ENCODE results near the gene CDH5.

CDH5 gene

GRCh38 chr16:66416939-66417700, 50.6 kb downstream of the CDH5 start:
- no peak overlapping the region for H3K4me3 ChIP-seq (replicated peaks; ENCODE audit: low read depth, low read length)
- TF ChIP-seq CTCF (IDR thresholded peaks at IDR 0.05; ENCODE audit: low read depth, low read length, missing control alignments), result no peak
- DNase-seq (ENCODE audit: extremely low read depth, low read depth), result no peak

GRCh38 chr16:66418165-66418962, 51.9 kb downstream of the CDH5 start:
- TF ChIP-seq CTCF (IDR thresholded peaks at IDR 0.05; ENCODE audit: low read depth, low read length, missing control alignments), result no peak
- no peak overlapping the region for H3K4me3 ChIP-seq (replicated peaks; ENCODE audit: low read depth, low read length)
- no peak for DNase-seq (ENCODE audit: extremely low read depth, low read depth)

DNA sequence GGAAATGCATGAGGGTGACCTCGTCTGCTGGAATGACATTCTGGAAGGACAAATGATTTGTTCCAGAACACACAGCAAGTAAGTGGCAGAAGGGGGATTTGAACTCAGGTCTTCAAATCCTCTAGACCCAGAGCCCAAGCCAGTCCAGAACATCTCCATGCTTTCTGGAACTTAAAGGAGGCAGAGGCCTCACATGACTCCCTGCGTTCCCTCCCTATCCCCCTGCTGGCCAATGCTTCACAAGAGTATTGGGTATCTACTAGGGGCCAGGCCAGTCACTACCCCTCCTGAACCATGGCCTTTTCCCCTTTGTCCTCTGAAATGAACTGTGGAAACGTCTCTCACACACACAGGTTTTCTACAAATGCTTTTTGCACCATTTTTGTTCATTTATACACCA, 53.0 kb downstream of the CDH5 start:
- DNase-seq (ENCODE audit: extremely low read depth, low read depth), result no peak
- no peak for TF ChIP-seq CTCF (IDR thresholded peaks at IDR 0.05; ENCODE audit: low read depth, low read length, missing control alignments)
- H3K4me3 ChIP-seq (replicated peaks; ENCODE audit: low read depth, low read length), result no peak overlapping the region

GRCh38 chr16:66420396-66420795, 53.9 kb downstream of the CDH5 start:
- DNase-seq (ENCODE audit: extremely low read depth, low read depth), result no peak
- TF ChIP-seq CTCF (IDR thresholded peaks at IDR 0.05; ENCODE audit: low read depth, low read length, missing control alignments), result no peak

GRCh38 chr16:66421891-66422290, 55.4 kb downstream of the CDH5 start:
- TF ChIP-seq CTCF (IDR thresholded peaks at IDR 0.05; ENCODE audit: low read depth, low read length, missing control alignments), result no peak
- DNase-seq (ENCODE audit: extremely low read depth, low read depth), result no peak

More at GRCh38 chr16:66420396-66420795, 53.9 kb downstream of the CDH5 start:
- H3K4me3 ChIP-seq (replicated peaks; ENCODE audit: low read depth, low read length), result no peak overlapping the region

GRCh38 chr16:66422366-66422765, 55.9 kb downstream of the CDH5 start:
- H3K4me3 ChIP-seq (replicated peaks; ENCODE audit: low read depth, low read length), result no peak overlapping the region
- TF ChIP-seq CTCF (IDR thresholded peaks at IDR 0.05; ENCODE audit: low read depth, low read length, missing control alignments), result no peak
- no peak for DNase-seq (ENCODE audit: extremely low read depth, low read depth)

More at GRCh38 chr16:66421891-66422290, 55.4 kb downstream of the CDH5 start:
- H3K4me3 ChIP-seq (replicated peaks; ENCODE audit: low read depth, low read length), result no peak overlapping the region

Measured in HFF-Myc (cell line).